IMR-90 (cell line): ENCODE measurements around the gene SLC6A12. TPM values are rescaled to one million over a fixed set of nuclear protein-coding genes. Genes with fewer than 3 reads are reported as not detected.

Experiments
- ATAC-seq: fragments of 200-7000 bp; cut with Tn5 transposase; 2 replicates; pipeline ENCODE4 v1.9.1; 2020; ENCODE audit warnings: low read depth, mild to moderate bottlenecking, moderate library complexity
- BruUV-seq: library from RNA; stranded (reverse); fragments of 400-500 nt; replicated peaks from 2 replicates; lab custom pipeline; 2021; lab: Mats Ljungman, UMichigan
- CTCF ChIA-PET: fragments of 300-600 bp; formaldehyde crosslinking; extraction: SDS; loops from one replicate; lab custom pipeline; 2021; ENCODE audit warnings: antibody characterized with exemption; lab: Yijun Ruan, JAX
- POLR2A ChIA-PET: fragments of 300-600 bp; sonication (Branson Sonifier 250); formaldehyde crosslinking; loops from one replicate; lab custom pipeline; 2022; ENCODE audit warnings: antibody characterized with exemption; ENCODE audit not compliant: unreplicated experiment; lab: Charles Lee
- DNase-seq: peaks from one replicate; pipeline ENCODE4 v3.0.0; 2013
- H2AFZ ChIP-seq: replicated peaks from 2 replicates; pipeline ENCODE3; 2013; ENCODE audit warnings: low read length, mild to moderate bottlenecking; ENCODE audit not compliant: poor library complexity
- H2AK5ac ChIP-seq: 2 replicates; pipeline ENCODE4 v1.6.1; 2013; ENCODE audit warnings: low read depth, low read length, inconsistent platforms
- H2AK9ac ChIP-seq: replicated peaks from 2 replicates; pipeline ENCODE3; 2013; ENCODE audit warnings: mild to moderate bottlenecking, low read depth, low read length, moderate library complexity; ENCODE audit not compliant: poor library complexity
- H2BK120ac ChIP-seq: 2 replicates; pipeline ENCODE4 v1.6.1; 2013; ENCODE audit warnings: low read depth, low read length, inconsistent platforms
- H2BK15ac ChIP-seq: 3 replicates; pipeline ENCODE4 v1.6.1; 2013; ENCODE audit warnings: low read depth, low read length, inconsistent platforms
- H2BK20ac ChIP-seq: 2 replicates; pipeline ENCODE4 v1.6.1; 2013; ENCODE audit warnings: low read depth, mild to moderate bottlenecking, inconsistent platforms, low read length, moderate library complexity
- H2BK5ac ChIP-seq: 2 replicates; pipeline ENCODE4 v1.6.1; 2013; ENCODE audit warnings: mild to moderate bottlenecking, low read depth, low read length, inconsistent platforms; ENCODE audit not compliant: poor library complexity, severe bottlenecking
- H3K14ac ChIP-seq: replicated peaks from 2 replicates; pipeline ENCODE4 v1.6.1; 2013; ENCODE audit warnings: low read depth, low read length, inconsistent platforms
- H3K18ac ChIP-seq: 2 replicates; pipeline ENCODE4 v1.6.1; 2013; ENCODE audit warnings: low read depth, low read length, control low read depth
- H3K23ac ChIP-seq: 2 replicates; pipeline ENCODE4 v1.6.1; 2013; ENCODE audit warnings: low read depth, low read length, inconsistent platforms
- H3K27ac ChIP-seq: 2 replicates; pipeline ENCODE4 v1.5.1; 2013; ENCODE audit warnings: mild to moderate bottlenecking, control low read depth, low read length; ENCODE audit not compliant: insufficient read depth
- H3K27me3 ChIP-seq: 2 replicates; pipeline ENCODE4 v1.6.1; 2013; ENCODE audit warnings: low read length; ENCODE audit not compliant: control insufficient read depth, insufficient read depth
- H3K36me3 ChIP-seq: 2 replicates; pipeline ENCODE4 v1.6.1; 2013; ENCODE audit warnings: low read length, mixed read lengths; ENCODE audit not compliant: control insufficient read depth, insufficient read depth
- H3K4ac ChIP-seq: 2 replicates; pipeline ENCODE4 v1.6.1; 2013; ENCODE audit warnings: low read depth, low read length, inconsistent platforms
- H3K4me1 ChIP-seq: 2 replicates; pipeline ENCODE4 v1.6.1; 2013; ENCODE audit warnings: low read length, mixed read lengths; ENCODE audit not compliant: control insufficient read depth, insufficient read depth
- H3K4me2 ChIP-seq: 2 replicates; pipeline ENCODE4 v1.6.1; 2013; ENCODE audit warnings: low read depth, mild to moderate bottlenecking, control low read depth, low read length, moderate library complexity
- H3K4me3 ChIP-seq: 2 replicates; pipeline ENCODE4 v1.5.1; 2013; ENCODE audit warnings: low read depth, mild to moderate bottlenecking, control low read depth, low read length, moderate library complexity; ENCODE audit not compliant: insufficient read depth
- H3K56ac ChIP-seq: 2 replicates; pipeline ENCODE4 v1.6.1; 2013; ENCODE audit warnings: low read length, inconsistent platforms; ENCODE audit not compliant: insufficient read depth; ENCODE audit errors: extremely low read depth
- H3K79me1 ChIP-seq, 2 experiments: 2 replicates each; pipeline ENCODE4 v1.6.1; 2013; ENCODE audit warnings: low read length in 2 of 2, inconsistent platforms in 1 of 2, low read depth in 1 of 2
- H3K9ac ChIP-seq: 2 replicates; pipeline ENCODE4 v1.6.1; 2013; ENCODE audit warnings: low read depth, low read length, control low read depth
- H3K9me1 ChIP-seq: 2 replicates; pipeline ENCODE4 v1.6.1; 2013; ENCODE audit warnings: low read length, inconsistent platforms; ENCODE audit not compliant: insufficient read depth
- H3K9me3 ChIP-seq: 2 replicates; pipeline ENCODE4 v1.6.1; 2013; ENCODE audit warnings: low read length; ENCODE audit not compliant: control insufficient read depth, insufficient read depth
- H4K20me1 ChIP-seq: 2 replicates; pipeline ENCODE4 v1.6.1; 2013; ENCODE audit warnings: low read length, inconsistent platforms; ENCODE audit not compliant: insufficient read depth
- H4K5ac ChIP-seq: 2 replicates; pipeline ENCODE4 v1.6.1; 2013; ENCODE audit warnings: mild to moderate bottlenecking, low read depth, low read length, control low read depth
- H4K8ac ChIP-seq, 2 experiments: 2 replicates each; pipeline ENCODE4 v1.6.1; 2013; ENCODE audit warnings: low read depth in 2 of 2, low read length in 2 of 2, control low read depth in 1 of 2, inconsistent platforms in 1 of 2
- H4K91ac ChIP-seq: 2 replicates; pipeline ENCODE4 v1.6.1; 2013; ENCODE audit warnings: low read depth, low read length, inconsistent platforms; ENCODE audit not compliant: insufficient read depth
- BHLHE40 ChIP-seq: fragments of 150-350 bp; IDR thresholded peaks from 2 replicates; pipeline ENCODE4 v1.6.1; 2016; ENCODE audit warnings: mild to moderate bottlenecking, low read depth, low read length
- CTCF ChIP-seq: conservative IDR thresholded peaks from 2 replicates; pipeline ENCODE4 v1.5.1; 2012; ENCODE audit warnings: mild to moderate bottlenecking, low read depth, low read length, improper control_type of control experiment
- SMC3 ChIP-seq: fragments of 150-350 bp; IDR thresholded peaks from 2 replicates; pipeline ENCODE4 v1.6.1; 2016; ENCODE audit warnings: low read depth, mild to moderate bottlenecking, antibody characterized with exemption, low read length, moderate library complexity
- USF2 ChIP-seq: fragments of 150-350 bp; IDR thresholded peaks from 2 replicates; pipeline ENCODE4 v1.6.1; 2017; ENCODE audit warnings: mild to moderate bottlenecking, antibody characterized with exemption, low read length, low read depth
- WGBS, 2 experiments: methylation state at CpG; one replicate each; pipeline versions ENCODE4 v1.1.5 to v1.1.7; 2013; ENCODE audit warnings: missing lambda C conversion rate in 2 of 2; ENCODE audit not compliant: insufficient read length in 1 of 2; ENCODE audit errors: extremely low coverage in 2 of 2; 5-methylcytosine and 5-hydroxymethylcytosine counted together
- dilution Hi-C: fragments of 300-500 bp; cut with HindIII; formaldehyde crosslinking; loops from one replicate; pipeline ENCODE4 v1.14.3; 2018; ENCODE audit warnings: low sequenced_read_pairs; ENCODE audit not compliant: unreplicated experiment
- in situ Hi-C: fragments of 300-500 bp; cut with MboI; formaldehyde crosslinking; loops from 3 replicates; pipeline ENCODE4 v1.14.3; 2019; ENCODE audit warnings: low sequenced_read_pairs, inconsistent platforms, mixed read lengths
- intact Hi-C: fragments of 100-400 bp; cut with micrococcal nuclease; formaldehyde crosslinking; loops from 2 replicates; pipeline ENCODE4 v1.10.0; 2022
- polyA plus RNA-seq, 3 experiments: library from polyadenylated mRNA; depleted of rRNA; stranded (reverse); fragments of >200 nt; gene quantifications; 2 replicates each; pipeline ENCODE4 v1.2.3, GENCODE V29; 2012; ENCODE audit warnings: low replicate concordance in 1 of 3
- total RNA-seq: library from RNA; depleted of rRNA; stranded (reverse); fragments of >200 nt; gene quantifications from 2 replicates; pipeline ENCODE4 v1.2.3, GENCODE V29; 2012

SLC6A12 gene
- total and polyA plus RNA-seq, 2 of the 4 experiments (the other 2 are of a cell fraction): not detected

- dilution Hi-C loops (no loop called here), in situ Hi-C loops (no loop called here), intact Hi-C loops (no loop called here)
- H3K18ac ChIP-seq: no peak overlapping the region
- H3K23ac ChIP-seq: no peak overlapping the region
- BruUV-seq: no TSS peak
- H2AFZ ChIP-seq: no peak overlapping the region
- no peak overlapping the region for H4K5ac ChIP-seq
- peaks cover 47% of the 10 kb centered on the region for H3K27me3 ChIP-seq
- H3K27ac ChIP-seq: no peak overlapping the region
- POLR2A ChIA-PET: no interaction called here
- no peak overlapping the region for H2BK5ac ChIP-seq
- no peaks in the 10 kb centered on the region for H3K9me1 ChIP-seq
- CTCF ChIA-PET: no interaction called here
- H3K14ac ChIP-seq: no peak overlapping the region
- H3K4me1 ChIP-seq: peaks cover 3% of the 10 kb centered on the region; the same call in 1 of the 2 replicates
- H4K91ac ChIP-seq: no peak overlapping the region
- H2AK5ac ChIP-seq: no peak overlapping the region
- DNase-seq (no peak), ATAC-seq (no peak)
- H2BK15ac ChIP-seq: no peak overlapping the region
- no peak overlapping the region for H2BK120ac ChIP-seq
- 47% methylated on average over 3 of the region's 18 CpGs; no CpG with 5 or more reads in 1 of the 2 experiments for WGBS, 2 experiments
- no peak overlapping the region for H3K4me3 ChIP-seq
- H4K8ac ChIP-seq: no peak overlapping the region
- no peak overlapping the region for H2AK9ac ChIP-seq
- H3K9me3 ChIP-seq: no peaks in the 10 kb centered on the region
- H3K79me1 ChIP-seq: no peaks in the 10 kb centered on the region
- no peaks in the 10 kb centered on the region for H4K20me1 ChIP-seq
- H3K36me3 ChIP-seq: no peaks in the 10 kb centered on the region
- no peak overlapping the region for H3K4me2 ChIP-seq
- no peak for TF ChIP-seq CTCF
- no peak for TF ChIP-seq SMC3
- no peak for TF ChIP-seq BHLHE40
- no peak for TF ChIP-seq USF2
- H3K4ac ChIP-seq: no peak overlapping the region
- H2BK20ac ChIP-seq: no peak overlapping the region
- no peak overlapping the region for H3K56ac ChIP-seq
- no peak overlapping the region for H3K9ac ChIP-seq
These were observed 65.1 kb downstream of the SLC6A12 start for GRCh38 chr12:148676-149416.
